NT2/D1 (cell line): ENCODE results near the gene DCAF8.

Experiments used
- DNase-seq: peaks from one replicate; pipeline ENCODE4 v3.0.0-alpha.2; 2011; ENCODE audit warnings: low read depth, low spot score
- H3K27me3 ChIP-seq: 2 replicates; pipeline ENCODE4 v1.6.0; 2011; ENCODE audit warnings: mild to moderate bottlenecking; ENCODE audit not compliant: insufficient read length, insufficient read depth
- H3K36me3 ChIP-seq: 2 replicates; pipeline ENCODE4 v1.6.1; 2011; ENCODE audit warnings: mild to moderate bottlenecking, low read length, mixed read lengths; ENCODE audit not compliant: insufficient read depth, insufficient read length
- H3K4me1 ChIP-seq: 2 replicates; pipeline ENCODE4 v1.5.1; 2011; ENCODE audit not compliant: insufficient read depth, insufficient read length
- H3K4me3 ChIP-seq: 2 replicates; pipeline ENCODE4 v1.5.1; 2011; ENCODE audit warnings: low read depth; ENCODE audit not compliant: insufficient read length
- H3K9ac ChIP-seq: 2 replicates; pipeline ENCODE4 v1.6.0; 2011; ENCODE audit warnings: low read depth; ENCODE audit not compliant: insufficient read length
- H3K9me3 ChIP-seq: 2 replicates; pipeline ENCODE4 v1.5.1; 2011; ENCODE audit warnings: mild to moderate bottlenecking, low read length; ENCODE audit not compliant: insufficient read depth
- SUZ12 ChIP-seq: IDR thresholded peaks from 2 replicates; pipeline ENCODE4 v1.6.1; 2011; ENCODE audit not compliant: insufficient read length, insufficient read depth; ENCODE audit errors: extremely low read depth
- YY1 ChIP-seq: IDR thresholded peaks from 2 replicates; pipeline ENCODE4 v1.6.1; 2011; ENCODE audit not compliant: insufficient read length, insufficient read depth
- ZNF274 ChIP-seq: IDR thresholded peaks from 2 replicates; pipeline ENCODE4 v1.6.1; 2011; ENCODE audit warnings: mild to moderate bottlenecking, low read depth, low read length

The DCAF8 gene

GRCh38 chr1:160251011-160251410, 11.3 kb downstream of the DCAF8 start:
- Histone ChIP-seq H3K4me1 (peaks cover 3% of the 10 kb centered on the region), H3K9ac (no peak overlapping the region), H3K4me3 (no peak overlapping the region), H3K9me3 (no peaks in the 10 kb centered on the region), H3K36me3 (peaks cover 38% of the 10 kb centered on the region), H3K27me3 (no peaks in the 10 kb centered on the region)
- no peak for TF ChIP-seq ZNF274
- no peak for TF ChIP-seq YY1
- TF ChIP-seq SUZ12, result no peak
- no peak for DNase-seq

- no peak overlapping the region for H3K9ac ChIP-seq
- TF ChIP-seq ZNF274 (no peak), SUZ12 (no peak), YY1 (no peak)
- no peaks in the 10 kb centered on the region for H3K27me3 ChIP-seq
- no peaks in the 10 kb centered on the region for H3K9me3 ChIP-seq
- H3K4me1 ChIP-seq, result peaks cover 3% of the 10 kb centered on the region
- DNase-seq, result no peak
- peaks cover 43% of the 10 kb centered on the region for H3K36me3 ChIP-seq
- H3K4me3 ChIP-seq, result no peak overlapping the region
Observed at GRCh38 chr1:160247053-160247452, 15.3 kb downstream of the DCAF8 start.

DNA sequence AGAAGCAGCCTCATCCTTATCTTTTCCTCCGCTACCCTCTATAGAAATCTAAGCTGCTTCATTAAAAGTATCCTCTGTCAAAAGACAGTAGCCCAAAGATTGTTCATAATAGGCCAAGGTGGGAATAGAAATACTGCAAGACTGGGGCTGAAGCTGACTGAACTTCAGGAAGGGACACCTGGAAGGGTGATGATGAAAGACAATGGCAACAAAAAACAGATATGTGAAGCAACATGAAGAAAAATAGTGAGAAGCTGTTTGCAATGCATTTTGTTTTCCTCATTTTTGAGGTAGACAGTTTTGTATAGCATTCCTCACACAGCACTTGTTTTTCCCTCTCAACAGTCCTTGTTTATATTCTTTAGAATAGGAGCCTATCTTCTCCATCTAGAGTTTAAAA, 16.9 kb downstream of the DCAF8 start:
- no peak for TF ChIP-seq SUZ12
- peaks cover 45% of the 10 kb centered on the region for H3K36me3 ChIP-seq
- no peak for DNase-seq
- H3K9me3 ChIP-seq, result no peaks in the 10 kb centered on the region
- no peak overlapping the region for H3K9ac ChIP-seq
- H3K27me3 ChIP-seq, result no peaks in the 10 kb centered on the region
- H3K4me3 ChIP-seq, result no peak overlapping the region
- no peaks in the 10 kb centered on the region for H3K4me1 ChIP-seq

- TF ChIP-seq SUZ12 (no peak), YY1 (no peak), ZNF274 (no peak)
- Histone ChIP-seq H3K4me1 (no peaks in the 10 kb centered on the region), H3K36me3 (peaks cover 48% of the 10 kb centered on the region), H3K9me3 (no peaks in the 10 kb centered on the region), H3K9ac (no peak overlapping the region), H3K4me3 (no peak overlapping the region), H3K27me3 (no peaks in the 10 kb centered on the region)
- no peak for DNase-seq
Observed at GRCh38 chr1:160244209-160244608, 18.1 kb downstream of the DCAF8 start.

GRCh38 chr1:160243767-160244166, 18.6 kb downstream of the DCAF8 start:
- H3K4me3 ChIP-seq, result no peak overlapping the region
- H3K9me3 ChIP-seq, result no peaks in the 10 kb centered on the region
- DNase-seq, result no peak

DNA sequence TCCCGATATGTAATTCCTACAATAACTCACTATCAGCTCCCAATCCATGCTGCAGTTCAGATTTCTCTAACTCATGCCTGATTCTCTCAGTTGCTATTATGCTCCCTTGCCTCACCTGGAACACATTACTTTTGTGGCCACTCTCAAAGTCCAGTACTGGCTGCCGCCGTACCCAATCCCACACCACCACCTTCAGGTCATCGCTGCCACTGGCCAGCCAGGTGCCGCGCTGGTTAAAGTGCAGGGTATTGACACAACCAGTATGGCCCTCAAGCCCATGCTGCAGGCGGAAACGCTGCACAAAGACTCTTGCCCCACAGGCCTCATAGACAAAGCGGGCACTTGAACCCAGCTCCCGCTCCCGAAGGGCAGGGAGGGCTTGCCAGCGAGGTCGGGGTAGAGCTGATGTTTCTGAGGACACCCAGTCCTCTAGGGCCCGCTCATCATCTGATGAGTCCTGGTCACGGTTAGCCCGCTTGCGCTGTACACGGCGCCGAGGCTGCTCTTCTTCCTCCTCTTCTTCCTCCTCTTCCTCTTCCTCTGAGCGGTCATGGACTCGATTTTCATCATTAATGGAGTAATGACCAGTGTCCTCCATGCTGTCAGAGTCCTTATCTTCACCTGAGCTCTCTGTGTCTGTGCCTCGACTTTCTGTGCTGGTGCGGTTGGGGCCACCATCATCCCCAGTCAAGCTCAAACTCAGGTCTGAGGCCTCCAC, 22.6 kb downstream of the DCAF8 start:
- H3K4me3 ChIP-seq, result no peak overlapping the region
- no peak for DNase-seq
- no peaks in the 10 kb centered on the region for H3K27me3 ChIP-seq
- H3K9ac ChIP-seq, result no peak overlapping the region
- no peaks in the 10 kb centered on the region for H3K9me3 ChIP-seq
- peaks cover 90% of the 10 kb centered on the region for H3K36me3 ChIP-seq
- no peaks in the 10 kb centered on the region for H3K4me1 ChIP-seq
- no peak for TF ChIP-seq ZNF274
- TF ChIP-seq SUZ12, result no peak
- TF ChIP-seq YY1, result no peak

More at GRCh38 chr1:160243767-160244166, 18.6 kb downstream of the DCAF8 start:
- peaks cover 53% of the 10 kb centered on the region for H3K36me3 ChIP-seq
- no peak overlapping the region for H3K9ac ChIP-seq
- no peaks in the 10 kb centered on the region for H3K27me3 ChIP-seq
- no peaks in the 10 kb centered on the region for H3K4me1 ChIP-seq
- no peak for TF ChIP-seq SUZ12
- no peak for TF ChIP-seq YY1
- TF ChIP-seq ZNF274, result no peak

GRCh38 chr1:160238408-160238807, 23.9 kb downstream of the DCAF8 start:
- no peak for DNase-seq
- Histone ChIP-seq H3K4me3 (no peak overlapping the region), H3K36me3 (peaks cover 84% of the 10 kb centered on the region)

More at GRCh38 chr1:160238408-160238807, 23.9 kb downstream of the DCAF8 start:
- TF ChIP-seq SUZ12 (no peak), ZNF274 (no peak), YY1 (no peak)
- Histone ChIP-seq H3K9ac (no peak overlapping the region), H3K9me3 (no peaks in the 10 kb centered on the region), H3K4me1 (no peaks in the 10 kb centered on the region), H3K27me3 (no peaks in the 10 kb centered on the region)
